ENCODE results near the gene PALD1.

The PALD1 gene

DNA sequence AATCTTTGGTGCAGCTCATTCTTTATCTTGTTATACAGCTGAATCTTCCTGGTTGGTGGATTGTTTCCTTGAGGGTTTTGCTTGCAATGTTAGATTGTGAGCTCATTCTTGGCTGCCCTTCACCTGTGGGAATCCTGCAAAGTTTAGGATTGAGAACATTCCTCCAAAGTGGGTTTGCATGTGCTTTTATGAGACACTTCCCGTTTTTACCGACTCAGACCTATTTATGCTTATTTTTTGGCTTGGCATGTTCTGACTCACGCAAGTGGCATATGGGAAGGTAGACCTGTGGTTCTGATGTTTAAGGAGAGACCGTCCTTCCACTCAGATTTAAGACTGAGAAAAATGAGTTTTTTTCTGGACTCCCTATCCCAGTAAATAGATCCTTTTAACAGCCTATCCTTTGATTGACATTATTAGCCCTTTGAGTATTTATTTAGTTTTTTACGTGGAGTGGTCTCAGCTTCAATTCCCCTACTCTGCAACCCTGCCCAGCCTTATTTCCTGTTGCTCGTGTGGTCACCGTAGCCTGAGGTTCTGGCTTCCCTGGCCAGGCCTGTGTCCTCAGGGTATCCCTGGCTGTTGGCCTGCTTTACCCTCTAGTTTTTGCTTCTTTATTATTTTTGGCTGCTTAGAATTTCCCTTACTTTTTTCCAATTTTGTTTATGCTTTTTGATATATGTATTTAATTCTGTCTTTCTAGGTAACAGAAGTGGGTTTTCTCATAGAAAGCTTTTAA, 137.4 kb downstream of the PALD1 start:
- no peak for DNase-seq

DNA sequence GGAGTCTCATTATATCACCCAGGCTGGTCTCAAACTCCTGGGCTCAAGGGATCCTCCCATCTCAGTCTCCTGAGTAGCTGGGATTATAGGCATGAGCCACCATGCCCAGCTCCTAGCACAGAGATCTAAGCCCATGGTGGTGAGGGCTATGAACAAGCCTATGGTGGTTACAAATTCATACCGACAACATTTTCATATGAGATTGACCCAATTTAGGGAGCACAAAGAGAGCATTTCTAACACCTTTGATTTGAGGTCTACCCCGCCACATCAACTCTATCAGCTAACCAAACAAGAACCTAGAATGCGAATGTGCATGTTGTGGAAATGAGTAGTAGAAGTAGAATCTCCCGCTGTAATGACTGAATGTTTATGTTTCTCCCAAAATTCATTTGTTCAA, 138.2 kb downstream of the PALD1 start:
- DNase-seq: no peak
